NCI-H1092 treated with DMSO at 0.1 percent for 48 hours (cell line): ENCODE data around the gene ARHGEF6.

ENCODE experiments used
- DNase-seq: peaks from one replicate; lab custom pipeline; 2025; lab: John Stamatoyannopoulos, UW

The ARHGEF6 gene

DNA sequence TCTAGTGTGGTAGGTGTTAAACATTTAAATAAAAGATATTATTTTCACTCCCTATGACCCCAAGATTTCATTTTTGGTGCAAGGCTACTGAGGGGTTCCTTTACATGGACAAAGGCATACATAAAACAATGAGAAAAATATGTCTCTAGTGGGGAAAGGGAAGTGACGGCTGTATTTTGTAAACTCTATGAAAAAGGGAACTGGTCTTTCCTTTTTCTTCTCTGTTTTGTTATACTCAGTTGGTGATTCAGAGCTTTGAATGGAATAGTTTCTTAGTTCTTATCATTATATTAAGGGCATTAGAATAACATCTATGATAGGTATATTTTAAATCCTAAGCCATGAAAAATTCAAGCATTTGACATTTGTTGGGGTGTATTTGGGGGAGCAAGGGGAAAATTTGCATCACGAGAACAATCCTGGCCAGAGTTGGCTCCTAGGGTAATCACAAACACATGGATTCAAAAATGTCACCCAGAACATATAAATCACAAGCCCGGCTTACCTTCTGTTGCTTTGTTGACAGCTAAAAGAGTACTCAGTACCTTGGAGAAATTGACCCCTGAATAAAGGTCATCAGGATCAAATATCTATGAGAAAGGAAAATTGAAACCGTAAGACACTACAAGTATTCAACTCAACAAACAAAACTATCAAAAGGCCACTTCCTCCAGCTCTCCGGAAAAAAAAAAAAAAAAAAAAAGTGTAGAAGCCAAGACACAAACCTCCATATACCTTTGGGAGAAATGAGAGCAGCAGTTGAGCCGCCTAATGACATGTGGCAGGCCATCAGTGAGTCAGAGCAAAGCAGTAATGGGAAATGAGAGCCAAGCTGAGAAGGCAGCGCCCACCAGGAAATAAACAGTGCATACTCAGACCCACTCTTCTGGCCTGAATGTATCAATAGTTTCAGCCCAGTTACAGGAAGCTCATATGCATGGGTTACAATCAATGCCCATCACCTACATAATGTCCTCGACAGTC lies 33.4 kb downstream of the ARHGEF6 start:
- DNase-seq: no peak

DNA sequence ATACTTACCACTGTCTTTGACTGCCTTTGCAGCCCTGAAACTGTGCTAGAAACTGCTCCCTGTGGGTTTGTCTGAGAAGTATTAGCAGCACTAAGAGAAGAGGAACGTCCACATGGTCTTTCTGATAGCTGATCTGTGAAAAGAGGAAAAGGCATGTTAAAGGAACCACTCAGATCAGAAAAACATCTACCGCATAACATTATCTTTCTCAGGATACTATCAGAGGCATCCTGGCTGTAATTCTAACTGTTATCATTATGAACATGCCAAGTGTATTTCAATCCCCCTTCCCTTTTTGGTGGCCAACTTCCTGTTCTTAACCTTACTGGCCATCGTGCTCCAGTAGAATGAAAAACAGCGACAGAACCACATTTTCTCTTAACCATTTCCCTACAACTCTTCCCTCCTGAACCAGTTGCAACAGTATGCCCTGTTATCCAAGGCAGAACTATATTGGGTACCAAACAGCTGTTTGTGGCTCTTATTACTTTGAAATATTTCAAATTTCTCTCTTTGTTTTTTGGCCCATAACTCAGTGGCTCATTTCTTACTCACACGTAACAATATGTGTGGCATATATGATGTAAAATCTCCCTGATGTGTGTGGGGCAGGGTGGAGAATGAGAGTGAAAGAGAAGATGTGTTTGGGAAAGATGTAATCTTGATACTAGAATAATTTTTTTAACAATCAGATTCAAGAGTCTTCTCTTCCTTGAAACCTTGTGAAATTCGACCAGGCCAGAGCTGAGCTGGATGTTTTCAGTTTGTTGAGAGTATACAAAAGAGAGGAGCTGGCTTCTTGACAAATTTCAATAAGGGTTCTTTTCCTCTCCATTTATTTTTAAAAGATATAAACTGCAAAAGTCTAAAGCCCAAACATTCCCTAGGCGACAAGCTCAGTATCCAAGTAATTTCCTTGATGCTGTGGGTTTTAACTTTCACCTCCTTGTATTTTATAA lies 35.2 kb downstream of the ARHGEF6 start:
- DNase-seq: no peak

DNA sequence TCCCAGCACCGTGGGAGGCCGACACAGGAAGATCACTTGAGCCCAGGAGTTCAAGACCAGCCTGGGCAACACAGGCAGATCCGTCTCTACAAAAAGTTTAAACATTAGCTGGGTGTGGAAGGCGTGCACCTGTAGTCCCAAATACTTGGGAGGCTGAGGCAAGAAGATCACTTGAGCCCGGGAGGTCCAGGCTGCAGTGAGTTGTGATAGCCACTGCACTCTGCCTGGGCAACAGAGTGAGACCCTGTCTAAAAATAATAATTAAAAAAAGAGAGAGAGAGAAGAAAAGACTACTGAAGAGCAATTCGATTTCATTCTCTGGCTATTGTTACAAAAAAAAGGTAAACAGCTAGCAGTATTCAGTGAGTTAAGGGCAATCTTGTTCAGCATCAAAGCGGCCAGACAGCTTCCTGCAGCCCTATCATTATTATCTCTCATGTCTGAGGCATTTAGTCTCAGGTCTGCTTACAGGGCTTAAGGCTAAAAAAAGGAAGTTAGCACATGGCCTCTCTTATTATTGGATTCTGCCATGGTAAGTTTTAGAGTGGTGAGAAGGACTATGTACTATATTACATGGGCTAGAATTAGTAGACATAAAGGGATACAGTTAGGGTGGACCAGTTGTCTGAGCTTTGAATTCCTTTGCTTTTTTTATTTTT lies 37.9 kb downstream of the ARHGEF6 start:
- DNase-seq: no peak

GRCh38 chrX:136738049-136738729 lies 42.5 kb downstream of the ARHGEF6 start:
- DNase-seq: no peak

DNA sequence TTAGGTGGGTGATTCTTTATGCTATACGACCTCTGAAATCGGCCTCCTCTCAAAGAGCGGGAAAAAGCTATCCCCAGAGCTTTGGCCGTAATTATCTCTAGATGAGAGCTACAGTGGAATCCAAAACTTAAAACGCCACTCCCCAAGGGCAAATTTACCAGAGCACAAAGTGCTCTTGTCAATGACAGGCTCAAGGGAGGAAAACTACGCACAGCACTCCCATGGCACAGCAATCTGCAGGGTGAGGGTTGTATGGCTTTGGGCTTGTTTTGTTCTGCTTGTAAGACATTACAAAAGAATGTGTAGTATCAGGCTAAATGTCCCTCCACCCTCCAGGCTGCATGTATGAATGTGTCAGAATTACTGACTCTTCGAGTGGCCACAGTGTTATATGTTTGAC lies 44.0 kb downstream of the ARHGEF6 start:
- DNase-seq: no peak

DNA sequence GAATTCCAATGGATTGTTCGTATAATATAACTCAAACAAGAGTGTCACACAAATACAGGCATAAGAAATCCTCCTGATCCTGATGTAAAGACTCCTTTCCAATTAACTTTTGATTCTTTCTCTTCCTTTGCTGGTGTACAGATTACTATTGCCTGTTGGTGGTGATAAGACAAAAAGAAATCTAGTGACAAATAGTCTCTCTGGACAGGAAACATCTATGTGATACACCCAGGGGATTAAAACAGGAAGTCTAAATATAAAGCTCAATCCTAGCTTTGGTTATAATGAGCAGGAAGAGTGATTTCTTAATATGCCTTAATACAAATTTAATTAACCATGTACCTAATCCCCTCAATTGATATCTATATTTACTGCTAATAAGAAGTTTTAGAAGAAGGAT lies 45.1 kb downstream of the ARHGEF6 start:
- DNase-seq: no peak

DNA sequence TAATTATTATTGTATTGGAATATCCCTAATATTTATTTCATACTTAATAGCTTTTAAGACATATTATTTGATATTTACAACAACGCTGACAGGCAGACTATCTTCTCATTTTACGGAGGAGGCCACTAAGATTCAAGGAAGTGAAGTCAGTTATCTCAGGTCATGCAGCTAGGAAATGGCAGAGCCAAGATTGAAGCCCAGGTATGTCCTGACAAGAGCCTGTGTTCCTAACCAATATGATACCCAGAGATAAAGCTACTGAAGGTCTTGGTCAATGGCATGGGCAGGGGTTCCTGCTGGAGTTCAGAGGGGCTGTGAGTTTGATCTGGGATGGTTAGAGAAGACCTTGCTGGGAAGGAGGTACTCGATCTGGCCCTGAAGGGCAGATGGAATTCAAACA lies 47.1 kb downstream of the ARHGEF6 start:
- DNase-seq: no peak

DNA sequence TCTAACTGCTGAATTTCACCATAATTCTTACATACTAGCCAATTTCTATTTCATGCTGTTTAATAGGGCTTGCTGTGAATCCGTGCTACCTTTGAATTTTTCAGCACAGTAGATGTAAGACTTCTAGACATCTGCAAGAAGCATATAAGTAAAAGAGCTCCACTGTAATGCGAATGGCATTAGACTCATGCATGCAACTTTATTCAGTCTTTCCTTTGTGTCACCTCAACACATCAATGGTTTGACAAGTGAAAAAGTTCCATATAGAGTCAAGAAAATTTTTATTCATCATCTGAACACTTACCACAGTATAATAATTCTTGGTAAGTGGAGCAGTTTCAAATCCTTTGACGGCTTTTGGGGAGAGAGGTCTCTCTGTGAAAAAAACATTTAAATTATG lies 48.9 kb downstream of the ARHGEF6 start:
- DNase-seq: no peak

- DNase-seq: no peak
Measured at GRCh38 chrX:136731207-136731782, 49.4 kb downstream of the ARHGEF6 start.

- no peak for DNase-seq
Measured at GRCh38 chrX:136728393-136728792, 52.3 kb downstream of the ARHGEF6 start.

DNA sequence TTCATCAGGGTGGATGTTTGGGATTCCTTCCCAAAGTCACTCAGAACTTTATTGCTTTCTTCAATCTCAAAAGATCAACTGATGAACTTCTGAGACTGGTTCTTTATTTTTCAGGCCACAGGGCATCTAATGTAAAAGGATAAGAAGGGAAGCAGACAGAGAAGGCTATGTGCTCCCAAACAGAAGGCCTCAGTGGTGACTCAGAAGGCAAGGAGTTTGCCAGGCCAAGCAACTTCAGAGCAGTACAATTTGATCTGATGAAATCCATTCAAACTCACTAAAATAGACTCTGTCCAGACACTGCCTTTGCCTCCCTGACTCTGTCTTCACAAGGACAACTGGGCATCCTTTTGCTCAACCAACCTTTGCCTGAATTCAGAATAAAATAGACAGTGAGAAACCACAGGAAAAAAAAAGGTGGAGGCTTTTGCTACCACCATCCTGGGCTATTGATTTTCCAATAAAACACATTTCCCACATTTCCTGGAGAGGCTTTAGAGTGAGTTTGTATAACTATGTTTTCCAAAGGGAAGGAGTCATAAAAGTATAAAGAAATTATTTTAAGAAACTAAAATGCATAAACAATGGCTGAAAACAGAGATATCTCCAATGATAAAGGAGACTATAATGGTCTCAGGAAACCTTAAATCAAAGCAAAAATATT lies 55.2 kb downstream of the ARHGEF6 start:
- no peak for DNase-seq

GRCh38 chrX:136718091-136718490 lies 62.6 kb downstream of the ARHGEF6 start:
- no peak for DNase-seq

GRCh38 chrX:136714626-136715599 lies 65.8 kb downstream of the ARHGEF6 start:
- no peak for DNase-seq

DNA sequence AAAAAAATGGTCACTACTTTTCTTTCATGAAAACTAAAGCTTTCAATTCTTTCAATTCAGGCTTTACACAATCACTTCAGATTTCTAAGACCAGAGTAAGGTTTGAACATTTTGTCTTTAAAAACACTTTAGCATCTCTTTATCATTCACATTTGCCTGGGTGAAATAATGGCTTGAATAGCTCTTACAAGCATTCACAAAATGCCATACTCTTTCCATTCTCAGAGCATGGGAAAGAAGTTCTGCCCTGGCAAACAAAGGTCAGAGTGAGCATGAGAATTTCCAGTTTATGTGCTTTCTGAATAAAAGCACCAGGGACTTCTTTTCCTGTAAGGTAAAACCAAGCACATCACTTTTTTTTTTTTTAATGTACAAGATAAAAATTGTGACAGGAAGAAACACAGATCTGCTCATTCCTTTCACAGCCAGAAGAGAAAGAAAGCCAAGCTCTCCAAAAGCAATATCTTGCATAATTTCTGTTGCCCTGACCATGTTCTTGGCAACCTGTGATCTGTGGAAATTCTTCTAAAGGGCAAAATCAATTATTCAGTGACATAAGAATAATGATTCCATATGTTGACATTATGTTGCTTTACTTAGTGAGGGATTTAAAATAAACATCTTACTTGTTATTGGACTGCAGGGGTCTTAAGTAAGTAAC lies 68.0 kb downstream of the ARHGEF6 start:
- DNase-seq: no peak

DNA sequence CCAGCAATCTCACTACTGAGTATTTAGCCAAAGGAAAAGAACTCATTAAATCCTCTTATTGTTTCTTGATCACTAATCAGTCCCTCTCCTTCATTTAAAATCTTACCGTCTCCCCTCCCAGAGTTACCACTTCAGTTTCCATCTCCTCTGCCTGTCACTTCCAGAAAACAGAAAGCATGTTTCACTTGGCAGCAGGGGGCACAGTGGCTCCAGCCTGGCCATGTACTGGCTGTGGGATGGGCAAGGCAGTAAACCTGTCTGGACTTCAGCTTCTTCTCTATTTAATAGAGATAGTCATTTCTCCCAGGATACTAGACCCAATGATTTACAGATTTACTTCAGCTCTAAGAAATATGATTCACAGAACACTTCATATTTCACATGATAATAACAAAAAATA lies 69.6 kb downstream of the ARHGEF6 start:
- DNase-seq: peak; percentile 17

- DNase-seq: no peak
Measured at GRCh38 chrX:136710325-136710951, 70.3 kb downstream of the ARHGEF6 start.

DNA sequence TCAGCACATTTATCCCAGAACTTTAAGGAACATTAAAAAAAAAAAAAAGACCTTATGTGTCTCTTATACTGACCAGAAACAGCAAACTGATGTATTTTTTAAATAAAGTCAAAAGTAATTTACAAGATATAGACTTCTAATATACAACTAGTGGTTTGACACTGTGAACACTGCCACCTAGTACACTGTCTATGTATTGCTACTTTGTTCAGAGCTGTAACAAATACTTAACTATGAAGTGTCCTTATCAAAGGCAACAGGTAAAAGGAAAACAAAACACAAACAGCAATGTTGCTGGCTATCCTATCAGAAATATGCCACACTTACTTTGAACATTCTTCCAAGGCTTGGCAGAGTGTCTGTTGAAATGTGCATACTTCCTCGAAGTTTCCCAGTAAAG lies 72.4 kb downstream of the ARHGEF6 start:
- no peak for DNase-seq

DNA sequence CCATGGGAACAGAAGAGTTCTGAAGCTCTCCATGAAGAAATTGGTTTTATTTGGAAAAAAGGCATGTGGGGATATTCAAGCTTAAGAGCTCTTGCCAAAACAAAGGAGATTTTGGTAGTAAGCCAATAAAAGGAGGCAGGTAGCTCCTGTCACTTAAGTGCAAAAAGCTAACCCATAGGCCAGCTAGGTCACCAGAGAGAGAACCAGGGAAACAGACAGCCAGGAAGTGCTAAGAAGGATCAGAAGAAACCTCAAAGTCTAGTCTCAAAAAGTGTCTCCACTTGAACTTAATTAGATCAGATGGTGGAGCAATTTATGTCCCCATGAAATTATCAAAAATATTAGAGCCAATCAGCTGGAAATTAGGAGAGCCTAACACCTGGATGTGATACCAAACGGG lies 83.6 kb downstream of the ARHGEF6 start:
- no peak for DNase-seq
